ENCODE measurements around the gene GPR55.
"Not testable (repeated sequence)": the region's sequence is repeated elsewhere in the genome, so short reads cannot be mapped to it uniquely, and the experiment has no call there.

Gene GPR55, protein sequence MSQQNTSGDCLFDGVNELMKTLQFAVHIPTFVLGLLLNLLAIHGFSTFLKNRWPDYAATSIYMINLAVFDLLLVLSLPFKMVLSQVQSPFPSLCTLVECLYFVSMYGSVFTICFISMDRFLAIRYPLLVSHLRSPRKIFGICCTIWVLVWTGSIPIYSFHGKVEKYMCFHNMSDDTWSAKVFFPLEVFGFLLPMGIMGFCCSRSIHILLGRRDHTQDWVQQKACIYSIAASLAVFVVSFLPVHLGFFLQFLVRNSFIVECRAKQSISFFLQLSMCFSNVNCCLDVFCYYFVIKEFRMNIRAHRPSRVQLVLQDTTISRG

DNA sequence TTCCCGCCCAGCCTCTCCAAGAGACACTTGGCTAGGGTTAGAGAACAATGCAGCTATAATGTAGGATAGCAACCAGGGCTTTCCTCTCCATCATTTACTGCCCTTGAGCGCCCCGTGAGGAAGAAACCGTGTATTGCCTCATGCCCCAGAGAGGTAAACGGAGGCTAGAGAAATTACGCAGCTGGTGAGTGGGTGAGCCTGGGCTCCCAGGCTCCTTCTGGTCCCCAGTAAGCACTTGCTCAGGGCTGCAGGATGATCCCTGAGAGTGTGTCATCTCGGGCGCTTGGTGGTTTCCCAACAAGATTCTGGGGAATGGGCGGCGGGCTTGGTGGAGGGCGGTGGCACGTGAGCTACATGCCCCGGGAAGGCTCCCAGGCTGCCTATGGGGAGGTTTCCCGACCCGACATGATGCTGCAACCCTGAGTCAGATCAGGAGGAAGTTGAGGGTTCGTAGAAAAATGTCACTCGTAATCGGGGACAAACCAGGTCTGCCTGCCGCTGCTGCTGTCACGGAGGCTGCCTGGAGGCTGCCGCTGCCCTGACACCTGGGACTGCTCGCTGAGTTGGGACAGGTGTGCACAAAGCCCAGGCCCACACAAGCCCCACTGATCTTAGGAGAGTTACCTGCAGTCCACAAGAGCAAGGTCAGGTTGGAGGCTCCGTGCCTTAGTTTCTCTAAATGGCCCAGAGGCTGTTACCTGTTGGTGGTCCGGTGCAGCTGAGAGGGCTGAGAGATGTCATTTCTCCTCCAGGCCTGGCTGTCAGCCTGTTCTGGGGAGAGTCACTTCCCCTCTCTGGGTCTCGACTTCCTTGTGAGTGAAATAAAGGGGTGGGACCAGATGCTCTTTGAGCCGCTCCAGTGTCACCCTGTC lies at the start of gene GPR55:
Gene GPR55 (minus strand): TSS at position 773 of the 872 bp plus-strand sequence. CDS start 14,280 bp downstream, outside the sequence.
- peak within 1 kb of the TSS; percentile 25 to 57 for H3K4me3 ChIP-seq (ENCODE audit: low read depth in 1 of 2, low read length in 2 of 2)
- H3K9me3 ChIP-seq (ENCODE audit: control insufficient read depth in 1 of 2, low read length in 2 of 2): no peaks in the 10 kb centered on the region
- no peaks in the 10 kb centered on the region for H3K36me3 ChIP-seq (ENCODE audit: control insufficient read depth in 1 of 2, insufficient read depth in 2 of 2, low read length in 2 of 2)
- H3K27ac ChIP-seq (ENCODE audit: low read depth, low read length): no peak within 1 kb of the TSS
- peaks cover 0 to 5% of the 10 kb centered on the region in 2 donors for H3K4me1 ChIP-seq (ENCODE audit: control insufficient read depth in 1 of 2, insufficient read depth in 2 of 2, low read length in 2 of 2)
- H3K27me3 ChIP-seq (ENCODE audit: control insufficient read depth in 1 of 2, insufficient read depth in 2 of 2, low read length in 2 of 2): no peaks in the 10 kb centered on the region
- peak within 1 kb of the TSS in 1 of 2 donors; percentile 0 for H3K9ac ChIP-seq (ENCODE audit: low read depth in 1 of 2, low read length in 2 of 2)

DNA sequence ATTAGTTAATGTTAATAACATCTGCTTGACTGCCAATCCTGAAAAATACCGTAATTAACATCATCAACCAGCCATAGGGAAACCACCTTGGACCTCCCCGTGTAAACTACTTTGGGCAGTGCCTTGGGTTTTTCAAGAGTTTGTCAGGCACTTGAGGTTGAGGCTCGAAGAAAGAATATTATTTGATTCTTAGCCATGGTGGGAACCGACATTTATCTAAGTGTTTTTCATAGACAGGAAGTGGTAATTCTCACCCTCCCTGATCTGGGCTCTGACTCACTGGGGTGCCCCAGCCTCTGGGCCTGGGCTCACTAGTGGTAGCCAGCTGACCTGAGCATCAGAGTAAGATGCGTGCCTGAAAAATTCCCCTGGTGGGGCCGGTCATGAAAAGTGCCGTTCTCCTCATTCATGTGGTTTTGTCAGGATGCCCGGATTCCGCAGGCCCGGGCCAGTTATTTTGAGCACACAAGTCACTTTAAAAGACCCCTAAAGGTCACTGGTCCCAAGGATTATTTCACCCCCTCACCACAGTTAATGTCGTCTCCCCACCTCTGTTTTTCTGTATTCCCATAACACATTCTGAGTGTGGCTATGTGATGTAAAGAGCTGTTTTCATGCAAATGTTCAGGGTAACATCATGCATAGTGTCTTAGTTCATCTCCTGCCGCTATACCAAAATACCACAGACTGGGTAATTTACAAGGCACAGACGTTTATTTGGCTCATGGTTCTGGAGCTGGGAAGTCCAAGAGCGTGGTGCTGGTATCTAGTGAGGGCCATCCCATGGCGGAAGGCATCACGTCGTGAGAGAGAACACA lies 49.3 kb upstream of the GPR55 start:
- H3K27me3 ChIP-seq (ENCODE audit: control insufficient read depth in 1 of 2, insufficient read depth in 2 of 2, low read length in 2 of 2): no peaks in the 10 kb centered on the region
- H3K4me1 ChIP-seq (ENCODE audit: control insufficient read depth in 1 of 2, insufficient read depth in 2 of 2, low read length in 2 of 2): no peaks in the 10 kb centered on the region
- H3K9me3 ChIP-seq (ENCODE audit: control insufficient read depth in 1 of 2, low read length in 2 of 2): no peaks in the 10 kb centered on the region
- H3K4me3 ChIP-seq (ENCODE audit: low read depth in 1 of 2, low read length in 2 of 2): no peak overlapping the region
- no peak overlapping the region for H3K27ac ChIP-seq (ENCODE audit: low read depth, low read length)
- H3K36me3 ChIP-seq (ENCODE audit: control insufficient read depth in 1 of 2, insufficient read depth in 2 of 2, low read length in 2 of 2): no peaks in the 10 kb centered on the region
- H3K9ac ChIP-seq (ENCODE audit: low read depth in 1 of 2, low read length in 2 of 2): no peak overlapping the region

DNA sequence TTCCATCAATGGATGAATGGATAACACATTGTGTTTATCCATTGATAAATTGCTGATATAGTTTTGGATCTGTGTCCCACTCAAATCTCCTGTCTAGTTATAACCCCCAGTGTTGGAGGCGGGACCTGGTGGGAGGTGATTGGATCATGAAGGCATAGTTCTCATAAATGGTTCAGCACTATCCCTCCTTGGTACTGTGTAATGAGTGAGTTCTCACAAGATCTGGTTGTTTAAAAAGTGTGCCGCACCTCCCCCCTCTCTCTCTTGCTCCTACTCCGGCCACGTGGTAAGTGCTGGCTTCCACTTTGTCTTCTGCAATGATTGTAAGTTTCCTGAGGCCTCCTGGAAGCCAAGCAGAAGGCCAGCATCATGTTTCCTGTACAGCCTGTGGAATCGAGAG lies 47.0 kb upstream of the GPR55 start:
- Histone ChIP-seq H3K36me3 (ENCODE audit: control insufficient read depth in 1 of 2, insufficient read depth in 2 of 2, low read length in 2 of 2) (no peaks in the 10 kb centered on the region), H3K9me3 (ENCODE audit: control insufficient read depth in 1 of 2, low read length in 2 of 2) (no peaks in the 10 kb centered on the region), H3K27me3 (ENCODE audit: control insufficient read depth in 1 of 2, insufficient read depth in 2 of 2, low read length in 2 of 2) (no peaks in the 10 kb centered on the region), H3K4me3 (ENCODE audit: low read depth in 1 of 2, low read length in 2 of 2) (no peak overlapping the region), H3K4me1 (ENCODE audit: control insufficient read depth in 1 of 2, insufficient read depth in 2 of 2, low read length in 2 of 2) (peaks cover 0 to 5% of the 10 kb centered on the region in 2 donors), H3K9ac (ENCODE audit: low read depth in 1 of 2, low read length in 2 of 2) (no peak overlapping the region), H3K27ac (ENCODE audit: low read depth, low read length) (no peak overlapping the region)

DNA sequence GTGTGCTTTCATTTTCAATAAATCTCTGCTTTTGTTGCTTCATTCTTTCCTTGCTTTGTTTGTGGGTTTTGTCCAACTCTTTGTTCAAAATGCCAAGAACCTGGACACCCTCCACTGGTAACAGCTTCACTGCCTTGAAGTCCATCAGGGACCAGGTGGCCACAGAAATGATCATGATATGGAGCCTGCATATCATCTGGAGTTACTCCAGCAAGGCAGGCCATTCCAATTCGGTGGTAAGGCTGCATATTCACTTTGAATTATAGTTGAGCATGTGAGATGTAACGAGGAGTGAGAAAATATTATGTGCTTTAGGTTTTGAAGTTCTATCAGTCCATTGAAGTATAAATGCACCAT lies 44.6 kb upstream of the GPR55 start:
- no peak overlapping the region for H3K27ac ChIP-seq (ENCODE audit: low read depth, low read length)
- H3K9me3 ChIP-seq (ENCODE audit: control insufficient read depth in 1 of 2, low read length in 2 of 2): no peaks in the 10 kb centered on the region
- no peaks in the 10 kb centered on the region for H3K36me3 ChIP-seq (ENCODE audit: control insufficient read depth in 1 of 2, insufficient read depth in 2 of 2, low read length in 2 of 2)
- H3K27me3 ChIP-seq (ENCODE audit: control insufficient read depth in 1 of 2, insufficient read depth in 2 of 2, low read length in 2 of 2): no peaks in the 10 kb centered on the region
- peaks cover 0 to 5% of the 10 kb centered on the region in 2 donors for H3K4me1 ChIP-seq (ENCODE audit: control insufficient read depth in 1 of 2, insufficient read depth in 2 of 2, low read length in 2 of 2)
- peak overlapping the region in 1 of 2 donors; percentile 72 for H3K9ac ChIP-seq (ENCODE audit: low read depth in 1 of 2, low read length in 2 of 2)
- peak overlapping the region; percentile 56 to 80 for H3K4me3 ChIP-seq (ENCODE audit: low read depth in 1 of 2, low read length in 2 of 2)

DNA sequence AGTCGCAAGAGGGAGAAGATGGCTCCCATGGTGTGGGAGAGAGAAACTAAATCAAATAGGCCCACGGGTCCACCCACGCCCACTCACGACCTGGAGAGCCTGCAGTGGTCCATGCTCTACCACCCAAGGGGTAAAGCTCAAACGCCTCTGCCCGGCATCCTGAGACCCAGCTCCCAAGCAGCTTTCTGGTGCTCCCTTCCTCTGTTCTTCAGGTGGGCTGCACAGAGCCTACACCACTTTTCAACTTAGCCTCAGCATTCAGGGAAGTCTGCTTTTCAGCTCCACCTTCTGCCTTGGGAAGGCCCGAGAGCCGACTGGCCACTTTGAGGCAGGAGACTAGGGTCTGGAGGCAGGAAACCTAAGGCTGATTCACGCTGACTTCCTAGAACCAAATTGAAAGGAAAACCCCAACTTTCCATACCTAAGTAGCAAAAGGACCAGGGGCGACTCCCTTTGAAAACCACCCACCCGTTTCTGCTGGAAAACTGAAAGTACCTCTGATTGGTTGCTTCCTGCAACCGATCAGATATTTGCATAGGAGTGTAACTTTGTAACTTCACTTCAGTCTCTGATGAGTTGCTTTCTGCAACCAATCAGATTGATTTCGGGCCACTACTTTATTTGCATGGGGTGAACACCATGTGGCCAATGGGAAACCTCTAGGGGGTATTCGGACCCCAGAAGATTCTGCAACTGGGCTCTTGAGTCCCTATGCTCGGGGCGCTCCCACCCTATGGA lies 44.0 kb upstream of the GPR55 start:
- peak overlapping the region; percentile 3 for H3K27ac ChIP-seq (ENCODE audit: low read depth, low read length)
- no peaks in the 10 kb centered on the region for H3K27me3 ChIP-seq (ENCODE audit: control insufficient read depth in 1 of 2, insufficient read depth in 2 of 2, low read length in 2 of 2)
- H3K9ac ChIP-seq (ENCODE audit: low read depth in 1 of 2, low read length in 2 of 2): peak overlapping the region in 1 of 2 donors; percentile 72
- no peaks in the 10 kb centered on the region for H3K36me3 ChIP-seq (ENCODE audit: control insufficient read depth in 1 of 2, insufficient read depth in 2 of 2, low read length in 2 of 2)
- H3K4me3 ChIP-seq (ENCODE audit: low read depth in 1 of 2, low read length in 2 of 2): peak overlapping the region; percentile 56 to 80
- no peaks in the 10 kb centered on the region for H3K9me3 ChIP-seq (ENCODE audit: control insufficient read depth in 1 of 2, low read length in 2 of 2)
- H3K4me1 ChIP-seq (ENCODE audit: control insufficient read depth in 1 of 2, insufficient read depth in 2 of 2, low read length in 2 of 2): peaks cover 0 to 5% of the 10 kb centered on the region in 2 donors

DNA sequence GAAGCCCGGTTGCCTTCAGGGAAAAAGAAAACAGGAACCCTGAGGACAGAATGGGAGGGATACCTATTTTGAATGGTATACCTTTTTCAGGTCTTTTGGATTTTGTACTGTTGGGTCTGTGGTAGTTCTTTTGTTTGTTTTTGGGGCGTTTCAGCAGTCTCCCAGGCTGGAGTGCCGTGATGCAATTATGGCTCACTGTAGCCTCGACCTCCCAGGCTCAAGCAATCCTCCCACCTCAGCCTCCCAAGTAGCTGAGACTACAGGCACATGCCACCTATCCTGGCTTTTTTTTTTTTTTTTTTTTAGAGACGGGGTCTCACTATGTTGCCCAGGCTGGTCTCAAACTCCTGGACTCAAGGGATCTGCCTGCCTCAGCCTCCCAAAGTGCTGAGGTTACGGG lies 43.3 kb upstream of the GPR55 start:
- H3K27me3 ChIP-seq (ENCODE audit: control insufficient read depth in 1 of 2, insufficient read depth in 2 of 2, low read length in 2 of 2); H3K9me3 ChIP-seq (ENCODE audit: control insufficient read depth in 1 of 2, low read length in 2 of 2); H3K9ac ChIP-seq (ENCODE audit: low read depth in 1 of 2, low read length in 2 of 2); H3K4me1 ChIP-seq (ENCODE audit: control insufficient read depth in 1 of 2, insufficient read depth in 2 of 2, low read length in 2 of 2); H3K27ac ChIP-seq (ENCODE audit: low read depth, low read length); H3K36me3 ChIP-seq (ENCODE audit: control insufficient read depth in 1 of 2, insufficient read depth in 2 of 2, low read length in 2 of 2): not testable (repeated sequence)
- peak overlapping the region in 1 of 2 donors; percentile 80 for H3K4me3 ChIP-seq (ENCODE audit: low read depth in 1 of 2, low read length in 2 of 2)

DNA sequence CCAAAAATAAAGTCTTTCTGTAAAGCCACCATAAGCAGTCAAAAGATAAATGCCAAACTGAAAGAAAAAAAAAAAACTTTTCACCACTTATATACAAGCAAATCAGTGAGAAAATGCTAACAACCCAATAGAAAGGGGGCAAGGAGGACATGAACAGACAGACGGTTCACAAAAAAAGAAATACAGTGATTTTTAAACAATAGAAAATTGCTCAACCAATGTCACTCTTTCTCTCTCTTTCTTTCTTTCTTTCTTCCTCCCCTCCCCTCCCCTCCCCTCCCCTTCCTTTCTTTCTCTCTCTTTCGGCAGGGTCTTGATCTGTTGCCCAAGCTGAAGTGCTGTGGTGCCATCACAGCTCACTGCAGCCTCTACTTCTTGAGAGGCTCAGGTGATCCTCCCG lies 42.1 kb upstream of the GPR55 start:
- H3K4me3 ChIP-seq (ENCODE audit: low read depth in 1 of 2, low read length in 2 of 2): no peak overlapping the region
- H3K9me3 ChIP-seq (ENCODE audit: control insufficient read depth in 1 of 2, low read length in 2 of 2): no peaks in the 10 kb centered on the region
- no peak overlapping the region for H3K9ac ChIP-seq (ENCODE audit: low read depth in 1 of 2, low read length in 2 of 2)
- no peaks in the 10 kb centered on the region for H3K36me3 ChIP-seq (ENCODE audit: control insufficient read depth in 1 of 2, insufficient read depth in 2 of 2, low read length in 2 of 2)
- no peak overlapping the region for H3K27ac ChIP-seq (ENCODE audit: low read depth, low read length)
- no peaks in the 10 kb centered on the region for H3K27me3 ChIP-seq (ENCODE audit: control insufficient read depth in 1 of 2, insufficient read depth in 2 of 2, low read length in 2 of 2)
- H3K4me1 ChIP-seq (ENCODE audit: control insufficient read depth in 1 of 2, insufficient read depth in 2 of 2, low read length in 2 of 2): peaks cover 0 to 5% of the 10 kb centered on the region in 2 donors

DNA sequence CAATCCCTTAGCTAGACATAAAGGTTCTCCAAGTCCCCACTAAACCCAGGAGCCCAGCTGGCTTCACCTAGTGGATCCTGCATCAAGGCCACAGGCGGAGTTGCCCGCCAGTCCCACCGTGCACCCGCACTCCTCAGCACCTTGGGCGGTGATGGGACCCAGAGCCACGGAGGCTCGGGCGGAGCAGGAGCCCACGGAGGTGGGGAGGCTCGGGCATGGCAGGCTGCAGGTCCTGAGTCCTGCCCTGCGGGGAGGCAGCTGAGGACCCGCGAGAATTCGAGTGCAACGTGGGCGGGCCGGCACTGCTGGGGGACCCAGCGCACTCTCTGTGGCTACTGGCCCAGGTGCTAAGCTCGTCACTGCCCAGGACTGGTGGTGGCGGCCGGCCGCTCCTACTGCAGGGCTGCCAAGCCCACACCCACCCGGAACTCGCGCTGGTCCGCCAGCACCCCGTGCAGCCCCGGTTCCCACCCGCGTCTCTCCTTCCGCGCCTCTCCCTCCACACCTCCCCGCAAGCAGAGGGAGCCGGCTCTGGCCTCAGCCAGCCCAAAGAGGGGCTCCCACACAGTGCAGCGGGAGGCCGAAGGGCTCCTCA lies 39.2 kb upstream of the GPR55 start:
- Histone ChIP-seq H3K9me3 (ENCODE audit: control insufficient read depth in 1 of 2, low read length in 2 of 2) (no peaks in the 10 kb centered on the region), H3K4me3 (ENCODE audit: low read depth in 1 of 2, low read length in 2 of 2) (no peak overlapping the region), H3K4me1 (ENCODE audit: control insufficient read depth in 1 of 2, insufficient read depth in 2 of 2, low read length in 2 of 2) (peaks cover 0 to 5% of the 10 kb centered on the region in 2 donors), H3K36me3 (ENCODE audit: control insufficient read depth in 1 of 2, insufficient read depth in 2 of 2, low read length in 2 of 2) (no peaks in the 10 kb centered on the region), H3K27ac (ENCODE audit: low read depth, low read length) (no peak overlapping the region), H3K27me3 (ENCODE audit: control insufficient read depth in 1 of 2, insufficient read depth in 2 of 2, low read length in 2 of 2) (peaks cover 0 to 4% of the 10 kb centered on the region in 2 donors), H3K9ac (ENCODE audit: low read depth in 1 of 2, low read length in 2 of 2) (no peak overlapping the region)

DNA sequence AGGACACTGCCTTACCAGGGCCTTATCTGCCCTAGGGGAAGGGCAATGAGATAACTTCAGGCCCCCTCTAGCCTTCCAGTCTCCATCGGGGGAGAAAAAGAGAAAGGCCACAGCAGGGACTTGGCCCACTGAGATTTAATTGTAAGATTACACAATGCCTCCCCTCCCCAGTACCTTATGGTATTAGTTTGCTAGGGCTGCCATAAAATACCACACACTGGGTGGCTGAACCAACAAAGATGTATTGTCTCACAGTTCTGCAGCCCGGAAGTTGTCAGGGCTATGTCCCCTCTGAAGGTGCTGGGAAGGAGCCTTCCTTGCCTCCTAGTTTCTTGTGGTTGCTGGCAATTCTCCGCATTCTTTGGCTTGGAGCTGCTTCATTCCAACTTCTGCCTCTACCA lies 36.0 kb upstream of the GPR55 start:
- Histone ChIP-seq H3K36me3 (ENCODE audit: control insufficient read depth in 1 of 2, insufficient read depth in 2 of 2, low read length in 2 of 2) (no peaks in the 10 kb centered on the region), H3K9ac (ENCODE audit: low read depth in 1 of 2, low read length in 2 of 2) (no peak overlapping the region), H3K27ac (ENCODE audit: low read depth, low read length) (no peak overlapping the region), H3K9me3 (ENCODE audit: control insufficient read depth in 1 of 2, low read length in 2 of 2) (no peaks in the 10 kb centered on the region), H3K4me3 (ENCODE audit: low read depth in 1 of 2, low read length in 2 of 2) (no peak overlapping the region), H3K4me1 (ENCODE audit: control insufficient read depth in 1 of 2, insufficient read depth in 2 of 2, low read length in 2 of 2) (no peaks in the 10 kb centered on the region), H3K27me3 (ENCODE audit: control insufficient read depth in 1 of 2, insufficient read depth in 2 of 2, low read length in 2 of 2) (peaks cover 12 to 13% of the 10 kb centered on the region in 2 donors)
